Trophoblast cell (in vitro differentiated cells and primary cell): ENCODE results near the gene CLCNKA.
"Not testable (repeated sequence)": the region's sequence is repeated elsewhere in the genome, so short reads cannot be mapped to it uniquely, and the experiment has no call there.

Experiments used
- DNase-seq, 2 donors: peaks; one replicate each; pipeline ENCODE4 v3.0.0-alpha.2; 2016
- H2AFZ ChIP-seq: 2 replicates; pipeline ENCODE4 v1.6.1; 2013; ENCODE audit warnings: low read length, moderate library complexity, mild to moderate bottlenecking; ENCODE audit not compliant: insufficient read depth, poor library complexity
- H2AK5ac ChIP-seq: 2 replicates; pipeline ENCODE4 v1.6.1; 2013; ENCODE audit warnings: mild to moderate bottlenecking, low read length
- H2BK120ac ChIP-seq: 2 replicates; pipeline ENCODE4 v1.6.1; 2013; ENCODE audit warnings: low read length, mild to moderate bottlenecking, moderate library complexity; ENCODE audit not compliant: insufficient read depth, poor library complexity
- H2BK12ac ChIP-seq: 2 replicates; pipeline ENCODE4 v1.6.1; 2013; ENCODE audit warnings: mild to moderate bottlenecking, low read length, moderate library complexity
- H2BK5ac ChIP-seq: 2 replicates; pipeline ENCODE4 v1.6.1; 2013; ENCODE audit warnings: low read length, low read depth, moderate library complexity, mild to moderate bottlenecking; ENCODE audit not compliant: poor library complexity
- H3K14ac ChIP-seq: 2 replicates; pipeline ENCODE4 v1.6.1; 2013; ENCODE audit warnings: mild to moderate bottlenecking, low read length
- H3K18ac ChIP-seq: 2 replicates; pipeline ENCODE4 v1.6.1; 2013; ENCODE audit warnings: mild to moderate bottlenecking, low read length
- H3K23ac ChIP-seq: 2 replicates; pipeline ENCODE4 v1.6.1; 2013; ENCODE audit warnings: low read length
- H3K27ac ChIP-seq: 2 replicates; pipeline ENCODE4 v1.5.1; 2013; ENCODE audit warnings: low read depth, mild to moderate bottlenecking, inconsistent platforms, low read length, moderate library complexity
- H3K27me3 ChIP-seq: 2 replicates; pipeline ENCODE4 v1.6.1; 2013; ENCODE audit warnings: inconsistent platforms, mild to moderate bottlenecking, low read length, moderate library complexity; ENCODE audit not compliant: insufficient read depth
- H3K36me3 ChIP-seq, 2 experiments: 1 replicate in 1 of 2; 2 replicates in 1 of 2; pipeline ENCODE4 v1.6.1; 2013; ENCODE audit warnings: low read length in 2 of 2, mild to moderate bottlenecking in 2 of 2, moderate library complexity in 1 of 2; ENCODE audit not compliant: insufficient read depth in 2 of 2, control insufficient read depth in 1 of 2
- H3K4ac ChIP-seq: 2 replicates; pipeline ENCODE4 v1.6.1; 2013; ENCODE audit warnings: low read depth, mild to moderate bottlenecking, low read length, moderate library complexity
- H3K4me1 ChIP-seq, 2 experiments: 1 replicate in 1 of 2; 2 replicates in 1 of 2; pipeline ENCODE4 v1.6.1; 2013; ENCODE audit warnings: low read length in 2 of 2, mild to moderate bottlenecking in 2 of 2, moderate library complexity in 1 of 2; ENCODE audit not compliant: insufficient read depth in 2 of 2, control insufficient read depth in 1 of 2
- H3K4me2 ChIP-seq: 2 replicates; pipeline ENCODE4 v1.6.1; 2013; ENCODE audit warnings: inconsistent platforms, mild to moderate bottlenecking, low read length, moderate library complexity
- H3K4me3 ChIP-seq: 2 replicates; pipeline ENCODE4 v1.5.1; 2013; ENCODE audit warnings: mild to moderate bottlenecking, low read depth, low read length, inconsistent platforms
- H3K79me1 ChIP-seq: one replicate; pipeline ENCODE4 v1.6.1; 2013; ENCODE audit warnings: low read length
- H3K79me2 ChIP-seq: 2 replicates; pipeline ENCODE4 v1.6.1; 2013; ENCODE audit warnings: low read length, mild to moderate bottlenecking; ENCODE audit not compliant: control insufficient read depth, insufficient read depth, poor library complexity
- H3K9ac ChIP-seq: 2 replicates; pipeline ENCODE4 v1.6.1; 2013; ENCODE audit warnings: mild to moderate bottlenecking, low read length
- H3K9me3 ChIP-seq: 2 replicates; pipeline ENCODE4 v1.6.1; 2013; ENCODE audit warnings: low read depth, mild to moderate bottlenecking, control low read depth, inconsistent platforms, low read length; ENCODE audit not compliant: insufficient read depth
- H4K12ac ChIP-seq: 2 replicates; pipeline ENCODE4 v1.6.1; 2013; ENCODE audit warnings: low read depth, mild to moderate bottlenecking, low read length, moderate library complexity
- H4K8ac ChIP-seq: 2 replicates; pipeline ENCODE4 v1.6.1; 2013; ENCODE audit warnings: low read depth, mild to moderate bottlenecking, low read length, moderate library complexity
- H4K91ac ChIP-seq: one replicate; pipeline ENCODE4 v1.6.1; 2013; ENCODE audit warnings: low read depth, mild to moderate bottlenecking, low read length, moderate library complexity
- WGBS: extraction: QIAGEN DNeasy Blood & Tissue Kit; methylation state at CpG from one replicate; pipeline ENCODE4 v1.1.7; 2013; ENCODE audit warnings: missing lambda C conversion rate; ENCODE audit not compliant: insufficient read length, insufficient coverage; ENCODE audit errors: extremely low coverage; 5-methylcytosine and 5-hydroxymethylcytosine counted together

Gene CLCNKA

GRCh38 chr1:16019644-16020277 is 2.1 kb upstream of the CLCNKA start:
- Histone ChIP-seq H3K18ac (no peak overlapping the region), H3K27me3 (no peaks in the 10 kb centered on the region), H3K4ac (no peak overlapping the region), H2BK120ac (no peak overlapping the region), H4K8ac (no peak overlapping the region), H4K12ac (no peak overlapping the region), H3K23ac (no peak overlapping the region), H2BK12ac (peak overlapping the region; percentile 31), H3K4me2 (peak overlapping the region; percentile 13), H3K4me1 (peaks cover 27 to 36% of the 10 kb centered on the region in 2 experiments), H3K27ac (peak overlapping the region; percentile 85), H3K4me3 (no peak overlapping the region), H3K36me3 (no peaks in the 10 kb centered on the region), H3K79me1 (peaks cover 18% of the 10 kb centered on the region), H2AFZ (no peak overlapping the region), H4K91ac (peak overlapping the region; percentile 67), H3K9ac (no peak overlapping the region), H3K79me2 (no peaks in the 10 kb centered on the region), H2AK5ac (no peak overlapping the region), H2BK5ac (no peak overlapping the region), H3K14ac (no peak overlapping the region), H3K9me3 (peaks cover 2% of the 10 kb centered on the region)
- no CpG with 5 or more reads among the region's 9 CpGs for WGBS
- peak in 1 of 2 donors; percentile 12 for DNase-seq

- Histone ChIP-seq H3K9me3 (peaks cover 2% of the 10 kb centered on the region), H3K79me1 (peaks cover 18% of the 10 kb centered on the region), H4K12ac (no peak overlapping the region), H3K14ac (peak overlapping the region; percentile 20), H2AFZ (no peak overlapping the region), H3K23ac (no peak overlapping the region), H3K18ac (no peak overlapping the region), H3K9ac (no peak overlapping the region), H3K4me2 (no peak overlapping the region), H3K4ac (no peak overlapping the region), H3K4me1 (peaks cover 27 to 36% of the 10 kb centered on the region in 2 experiments), H3K36me3 (no peaks in the 10 kb centered on the region), H4K8ac (no peak overlapping the region), H2BK120ac (no peak overlapping the region), H3K27me3 (no peaks in the 10 kb centered on the region), H3K27ac (no peak overlapping the region), H2BK12ac (peak overlapping the region; percentile 29), H3K79me2 (no peaks in the 10 kb centered on the region), H2BK5ac (no peak overlapping the region), H4K91ac (peak overlapping the region; percentile 2), H2AK5ac (peak overlapping the region; percentile 48), H3K4me3 (peak overlapping the region; percentile 42)
- WGBS: no CpG with 5 or more reads among the region's 6 CpGs
- no peak for DNase-seq
These were observed 1.5 kb upstream of the CLCNKA start for GRCh38 chr1:16020325-16020724.

- WGBS: no CpG with 5 or more reads among the region's 9 CpGs
- H3K9ac ChIP-seq, H2AK5ac ChIP-seq, H3K9me3 ChIP-seq, DNase-seq, H3K36me3 ChIP-seq, H3K4me3 ChIP-seq, H3K4ac ChIP-seq, H2BK120ac ChIP-seq, H3K23ac ChIP-seq, H4K12ac ChIP-seq, H3K79me2 ChIP-seq, H4K91ac ChIP-seq, H3K18ac ChIP-seq, H3K27ac ChIP-seq, H2BK12ac ChIP-seq, H2AFZ ChIP-seq, H4K8ac ChIP-seq, H3K27me3 ChIP-seq, H2BK5ac ChIP-seq, H3K14ac ChIP-seq, H3K4me2 ChIP-seq: not testable (repeated sequence)
- Histone ChIP-seq H3K79me1 (peaks cover 18% of the 10 kb centered on the region), H3K4me1 (peaks cover 27 to 36% of the 10 kb centered on the region in 2 experiments)
These were observed 958 bp upstream of the CLCNKA start for GRCh38 chr1:16020878-16021277.

- Histone ChIP-seq H3K4me1 (peaks cover 26 to 33% of the 10 kb centered on the region in 2 experiments), H2AFZ (no peak overlapping the region), H3K14ac (no peak overlapping the region), H3K18ac (no peak overlapping the region), H2AK5ac (no peak overlapping the region), H2BK120ac (no peak overlapping the region), H3K4ac (no peak overlapping the region), H3K23ac (no peak overlapping the region), H3K4me2 (no peak overlapping the region), H3K79me1 (peaks cover 16% of the 10 kb centered on the region), H2BK5ac (no peak overlapping the region), H2BK12ac (no peak overlapping the region), H3K9ac (no peak overlapping the region), H3K36me3 (no peaks in the 10 kb centered on the region), H3K79me2 (no peaks in the 10 kb centered on the region), H4K8ac (no peak overlapping the region), H4K12ac (no peak overlapping the region), H3K27me3 (no peaks in the 10 kb centered on the region), H3K9me3 (peaks cover 2% of the 10 kb centered on the region), H4K91ac (no peak overlapping the region), H3K27ac (no peak overlapping the region), H3K4me3 (no peak overlapping the region)
- DNase-seq: no peak
- WGBS: no CpG with 5 or more reads among the region's 11 CpGs
These were observed 557 bp downstream of the CLCNKA start for GRCh38 chr1:16022393-16022792.
